Measurements from ENCODE around the gene CNN2. TPM values are rescaled to one million over a fixed set of nuclear protein-coding genes. Genes with fewer than 3 reads are reported as not detected.

CNN2 gene
- total RNA-seq, 2 experiments from 2014 or later: 307 to 318 TPM

- Histone ChIP-seq H3K27me3 (ENCODE audit: control insufficient read depth in 1 of 2, insufficient read depth in 2 of 2, low read length in 2 of 2) (no peaks in the 10 kb centered on the region), H3K36me3 (ENCODE audit: insufficient read depth, low read length) (peaks cover 15% of the 10 kb centered on the region), H3K4me1 (ENCODE audit: insufficient read depth, low read length) (peaks cover 50% of the 10 kb centered on the region), H3K27ac (ENCODE audit: low read depth in 1 of 2, low read length in 2 of 2) (peak overlapping the region; percentile 66 to 85), H3K9me3 (ENCODE audit: control insufficient read depth in 1 of 2, insufficient read depth in 1 of 2, low read length in 2 of 2) (no peaks in the 10 kb centered on the region), H3K4me3 (ENCODE audit: low read length) (peak overlapping the region; percentile 99)
- Mint-ChIP-seq H3K4me3 (peak overlapping the region; percentile 99), H3K4me1 (ENCODE audit: low read depth) (peaks cover 20% of the 10 kb centered on the region), H3K36me3 (ENCODE audit: low read depth) (peaks cover 33% of the 10 kb centered on the region), H3K27ac (peak overlapping the region; percentile 93), H3K27me3 (no peaks in the 10 kb centered on the region), H3K9me3 (no peaks in the 10 kb centered on the region)
- ChIA-PET POLR2A (interaction anchor here (0.5 to 10.0 kb wide), 16 partner anchors 11 to 249 kb away, joined by 3 to 203 read pairs (median 6); partner anchors contain the start of genes ABCA7, ARHGAP45, CIRBP and FAM174C), CTCF (interaction anchor here (0.9 to 2.1 kb wide), 5 partner anchors 11 to 217 kb away, joined by 3 to 8 read pairs (median 6); no protein-coding TSS in a partner anchor)
- TF ChIP-seq, protein P1, sequence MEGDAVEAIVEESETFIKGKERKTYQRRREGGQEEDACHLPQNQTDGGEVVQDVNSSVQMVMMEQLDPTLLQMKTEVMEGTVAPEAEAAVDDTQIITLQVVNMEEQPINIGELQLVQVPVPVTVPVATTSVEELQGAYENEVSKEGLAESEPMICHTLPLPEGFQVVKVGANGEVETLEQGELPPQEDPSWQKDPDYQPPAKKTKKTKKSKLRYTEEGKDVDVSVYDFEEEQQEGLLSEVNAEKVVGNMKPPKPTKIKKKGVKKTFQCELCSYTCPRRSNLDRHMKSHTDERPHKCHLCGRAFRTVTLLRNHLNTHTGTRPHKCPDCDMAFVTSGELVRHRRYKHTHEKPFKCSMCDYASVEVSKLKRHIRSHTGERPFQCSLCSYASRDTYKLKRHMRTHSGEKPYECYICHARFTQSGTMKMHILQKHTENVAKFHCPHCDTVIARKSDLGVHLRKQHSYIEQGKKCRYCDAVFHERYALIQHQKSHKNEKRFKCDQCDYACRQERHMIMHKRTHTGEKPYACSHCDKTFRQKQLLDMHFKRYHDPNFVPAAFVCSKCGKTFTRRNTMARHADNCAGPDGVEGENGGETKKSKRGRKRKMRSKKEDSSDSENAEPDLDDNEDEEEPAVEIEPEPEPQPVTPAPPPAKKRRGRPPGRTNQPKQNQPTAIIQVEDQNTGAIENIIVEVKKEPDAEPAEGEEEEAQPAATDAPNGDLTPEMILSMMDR (IDR thresholded peaks at IDR 0.05): no peak
- no peak for ATAC-seq (ENCODE audit: poor library complexity)
- DNase-seq: peak in 5 of 14 experiments; percentile 34 to 66 (median 48)
- intact Hi-C loops (cut with DNase I, micrococcal nuclease): loop anchor here in 1 of 2 experiments (10.0 kb wide), 1 partner anchor 218 kb away; the partner anchor contains the start of genes ATP5F1D and MIDN
Measured at GRCh38 chr19:1026783-1027649, 608 bp downstream of the CNN2 start.

DNA sequence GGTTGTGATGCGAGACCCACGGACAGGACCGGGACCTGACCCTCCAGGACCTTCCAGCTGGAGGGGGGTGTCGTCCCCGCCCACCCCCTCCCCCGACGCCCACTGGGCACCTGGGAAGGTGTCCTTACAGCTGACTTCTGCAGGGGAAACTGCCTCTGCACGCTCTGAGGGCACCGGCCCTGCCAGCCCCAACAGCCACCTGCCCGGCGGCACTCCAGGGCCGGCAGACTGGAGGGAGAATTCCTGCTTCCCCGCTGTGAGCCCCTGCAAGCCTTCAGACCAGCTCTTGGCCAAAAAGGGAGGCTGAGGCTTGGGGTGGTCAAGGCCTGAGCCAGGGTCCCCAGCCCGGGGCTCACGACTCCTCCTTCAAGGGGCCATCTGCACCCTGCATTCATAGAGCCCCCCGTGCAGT is 1.2 kb downstream of the CNN2 start:
- Histone ChIP-seq H3K4me3 (ENCODE audit: low read length) (peak overlapping the region; percentile 99), H3K36me3 (ENCODE audit: insufficient read depth, low read length) (peaks cover 22% of the 10 kb centered on the region), H3K27me3 (ENCODE audit: control insufficient read depth in 1 of 2, insufficient read depth in 2 of 2, low read length in 2 of 2) (no peaks in the 10 kb centered on the region), H3K27ac (ENCODE audit: low read depth in 1 of 2, low read length in 2 of 2) (peak overlapping the region; percentile 49 to 85), H3K9me3 (ENCODE audit: control insufficient read depth in 1 of 2, insufficient read depth in 1 of 2, low read length in 2 of 2) (no peaks in the 10 kb centered on the region), H3K4me1 (ENCODE audit: insufficient read depth, low read length) (peaks cover 53% of the 10 kb centered on the region)
- peaks cover 39% of the 10 kb centered on the region for H3K36me3 Mint-ChIP-seq (ENCODE audit: low read depth)
- TF ChIP-seq, protein P1 (IDR thresholded peaks at IDR 0.05): no peak
- peaks cover 26% of the 10 kb centered on the region for H3K4me1 Mint-ChIP-seq (ENCODE audit: low read depth)
- POLR2A ChIA-PET: interaction anchor here (0.7 to 10.0 kb wide), 14 partner anchors 8 to 248 kb away, joined by 3 to 203 read pairs (median 7); partner anchors contain the start of genes ABCA7, ARHGAP45, CIRBP and FAM174C
- H3K27me3 Mint-ChIP-seq: no peaks in the 10 kb centered on the region
- peak overlapping the region; percentile 99 for H3K4me3 Mint-ChIP-seq
- intact Hi-C loops (cut with DNase I, micrococcal nuclease): loop anchor here in 1 of 2 experiments (10.0 kb wide), 1 partner anchor 217 kb away; the partner anchor contains the start of genes ATP5F1D and MIDN
- peak in 3 of 14 experiments; percentile 32 to 58 (median 48) for DNase-seq
- ATAC-seq (ENCODE audit: poor library complexity): peak; percentile 6
- H3K9me3 Mint-ChIP-seq: no peaks in the 10 kb centered on the region
- CTCF ChIA-PET: interaction anchor here (1.1 to 2.1 kb wide), 4 partner anchors 10 to 217 kb away, joined by 3 to 8 read pairs (median 6); no protein-coding TSS in a partner anchor
- H3K27ac Mint-ChIP-seq: peak overlapping the region; percentile 93
